GM19099 (cell line): Measurements from ENCODE around the gene THSD7A.

Experiments
- POLR2A ChIP-seq: IDR thresholded peaks from 3 replicates; pipeline ENCODE4 v1.6.1; 2011; ENCODE audit warnings: low read depth; ENCODE audit not compliant: insufficient read length; ENCODE audit errors: extremely low read depth

The THSD7A gene

GRCh38 chr7:11703829-11704228 lies 128.2 kb downstream of the THSD7A start:
- no peak for TF ChIP-seq POLR2A

DNA sequence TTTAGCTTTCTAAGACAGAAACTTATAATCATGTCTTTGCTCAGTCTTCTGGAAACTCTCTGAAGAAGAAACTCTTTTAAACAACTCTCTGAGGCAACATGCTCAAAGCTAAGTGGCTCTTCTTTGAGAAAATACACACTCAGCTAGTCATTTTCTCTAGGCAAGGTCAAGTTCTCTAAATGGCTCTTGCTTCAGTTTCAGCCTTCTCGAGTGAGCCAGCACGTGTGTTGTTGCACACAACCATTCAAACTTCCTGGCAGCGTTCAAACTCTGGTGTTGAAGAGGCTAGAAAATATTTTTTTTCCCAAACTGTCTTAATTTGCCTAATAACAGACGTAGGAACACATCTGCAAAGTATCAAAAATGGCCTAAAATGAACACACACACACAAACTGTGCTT lies 129.1 kb downstream of the THSD7A start:
- no peak for TF ChIP-seq POLR2A

GRCh38 chr7:11701829-11702560 lies 130.0 kb downstream of the THSD7A start:
- no peak for TF ChIP-seq POLR2A

- TF ChIP-seq POLR2A: no peak
Measured at GRCh38 chr7:11699666-11700065, 132.3 kb downstream of the THSD7A start.

DNA sequence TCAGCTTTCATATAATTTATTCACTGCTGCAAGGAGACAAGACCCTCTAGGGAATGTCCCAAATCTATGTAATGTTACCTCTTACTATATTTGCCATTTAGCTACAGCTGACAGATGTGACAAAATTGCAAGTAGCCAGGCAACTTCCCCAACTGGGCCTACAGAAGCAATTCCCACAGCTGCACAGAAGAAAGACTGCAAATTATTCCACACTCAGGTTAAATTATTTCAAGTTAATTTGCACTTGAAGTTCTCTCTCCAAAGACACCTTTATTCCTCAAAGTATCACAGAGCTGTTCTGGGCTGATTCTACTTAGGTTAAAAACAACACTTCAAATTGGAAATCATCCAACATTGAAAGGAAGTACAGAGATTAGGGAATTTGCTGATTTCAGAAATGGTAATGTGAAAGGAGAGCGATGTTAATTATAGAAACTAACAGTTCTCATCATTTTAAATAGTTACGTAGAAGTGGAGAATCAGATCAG lies 133.6 kb downstream of the THSD7A start:
- no peak for TF ChIP-seq POLR2A

GRCh38 chr7:11690395-11690794 lies 141.6 kb downstream of the THSD7A start:
- no peak for TF ChIP-seq POLR2A

DNA sequence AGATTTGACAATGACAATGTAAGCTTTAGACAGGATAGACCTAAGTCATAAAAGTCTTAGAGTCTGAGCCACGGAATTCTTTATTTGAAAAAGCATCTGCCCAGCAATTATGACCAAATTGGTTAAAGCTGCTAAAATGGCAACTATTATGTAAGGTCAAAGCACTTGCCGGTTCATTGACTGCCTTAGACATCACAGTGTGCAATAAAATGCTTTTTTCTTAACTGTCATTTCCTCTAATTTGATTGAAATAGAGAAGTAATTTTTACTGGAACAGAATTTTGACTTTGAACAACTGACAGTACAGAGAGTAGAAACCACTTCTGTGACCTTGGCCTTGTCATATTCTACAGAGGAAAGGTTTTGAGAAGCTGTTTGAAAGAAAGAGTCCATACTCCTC lies 142.9 kb downstream of the THSD7A start:
- no peak for TF ChIP-seq POLR2A

DNA sequence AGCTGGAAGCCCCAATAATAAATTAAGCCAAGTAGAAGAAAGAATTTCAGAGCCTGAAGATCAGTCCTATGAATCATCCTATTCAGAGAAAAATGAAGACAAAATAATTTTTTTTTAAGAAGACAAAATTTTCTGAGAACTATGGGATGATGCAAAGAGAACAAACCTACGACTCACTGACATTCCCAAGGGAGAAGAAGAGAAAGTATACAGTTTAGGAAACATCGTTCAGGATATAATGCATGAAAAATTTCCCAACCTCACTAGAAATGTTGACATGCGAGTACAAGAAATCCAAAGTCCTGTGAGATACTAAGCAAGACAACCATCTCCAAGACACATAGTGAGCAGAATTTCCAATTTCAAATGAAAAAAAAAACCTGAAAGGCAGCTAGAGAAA lies 150.5 kb downstream of the THSD7A start:
- TF ChIP-seq POLR2A: no peak

DNA sequence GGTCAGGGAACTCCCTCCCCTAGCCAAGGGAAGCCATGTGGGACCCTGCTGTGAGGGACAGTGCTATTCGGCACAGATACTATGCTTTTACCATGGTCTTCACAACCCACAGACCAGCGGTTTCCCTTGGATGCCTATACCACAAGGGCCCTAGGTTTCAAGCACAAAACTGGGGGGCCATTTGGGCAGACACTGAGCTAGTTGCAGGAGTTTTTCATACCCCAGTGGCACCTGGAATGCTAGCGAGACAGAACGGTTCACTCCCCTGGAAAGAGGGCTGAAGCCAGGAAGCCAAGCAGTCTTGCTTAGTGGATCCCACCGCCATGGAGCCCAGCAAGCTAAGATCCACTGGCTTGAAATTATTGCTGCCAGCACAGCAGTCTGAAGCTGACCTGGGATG lies 156.8 kb downstream of the THSD7A start:
- TF ChIP-seq POLR2A: no peak

GRCh38 chr7:11668727-11669126 lies 163.3 kb downstream of the THSD7A start:
- TF ChIP-seq POLR2A: no peak

- TF ChIP-seq POLR2A: no peak
Measured at GRCh38 chr7:11667810-11668185, 164.2 kb downstream of the THSD7A start.

DNA sequence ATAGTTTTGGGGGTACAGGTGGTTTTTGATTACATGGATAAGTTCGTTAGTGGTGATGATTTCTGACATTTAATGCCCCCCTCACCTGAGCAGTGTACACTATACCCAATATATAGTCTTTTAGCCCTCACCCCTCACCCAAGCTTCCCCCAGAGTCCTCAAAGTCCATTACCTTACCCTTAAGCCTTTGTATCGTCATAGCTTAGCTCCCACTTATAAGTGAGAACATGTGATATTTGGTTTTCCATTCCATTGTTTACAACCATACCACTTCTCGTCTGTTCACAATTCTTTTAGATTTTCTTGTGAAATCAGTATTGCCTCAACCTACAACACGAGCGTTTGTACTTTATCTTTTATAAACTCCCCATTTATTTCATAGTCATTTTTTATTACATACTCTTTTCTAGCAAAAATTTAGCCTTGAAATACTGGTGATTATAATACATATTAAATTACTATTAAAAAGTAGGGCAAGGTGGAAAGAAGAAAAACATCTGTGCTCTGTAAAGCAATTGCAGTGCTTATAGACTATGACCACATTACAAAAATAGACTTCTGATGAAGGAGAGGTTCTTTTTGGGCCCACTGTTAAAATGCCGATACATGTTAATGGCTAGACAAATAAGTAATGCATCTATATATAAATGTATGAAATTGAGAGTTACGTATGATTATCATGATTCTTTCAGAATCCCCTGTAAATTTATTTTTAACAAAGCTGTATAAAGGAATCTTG lies 164.8 kb downstream of the THSD7A start:
- TF ChIP-seq POLR2A: no peak

GRCh38 chr7:11665357-11665756 lies 166.6 kb downstream of the THSD7A start:
- no peak for TF ChIP-seq POLR2A

DNA sequence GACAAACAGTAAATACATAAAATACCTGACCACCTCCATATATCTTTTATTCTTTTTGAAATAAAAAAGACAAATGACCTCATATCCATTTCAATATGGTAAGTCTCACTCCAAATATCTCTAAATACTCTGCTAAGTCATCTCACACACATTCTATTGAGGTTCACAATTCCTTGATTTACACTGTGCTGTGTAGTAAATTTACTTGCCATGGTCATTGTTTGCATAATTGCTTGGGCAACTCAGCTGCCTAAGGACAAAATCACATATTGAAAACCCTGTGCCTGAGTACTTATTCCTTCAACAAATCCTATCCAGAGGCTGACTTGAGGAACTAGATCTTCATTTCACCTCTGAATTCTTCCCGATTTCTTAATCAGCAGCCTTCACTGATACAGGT lies 176.4 kb downstream of the THSD7A start:
- no peak for TF ChIP-seq POLR2A

- TF ChIP-seq POLR2A: no peak
Measured at GRCh38 chr7:11655163-11655562, 176.8 kb downstream of the THSD7A start.

DNA sequence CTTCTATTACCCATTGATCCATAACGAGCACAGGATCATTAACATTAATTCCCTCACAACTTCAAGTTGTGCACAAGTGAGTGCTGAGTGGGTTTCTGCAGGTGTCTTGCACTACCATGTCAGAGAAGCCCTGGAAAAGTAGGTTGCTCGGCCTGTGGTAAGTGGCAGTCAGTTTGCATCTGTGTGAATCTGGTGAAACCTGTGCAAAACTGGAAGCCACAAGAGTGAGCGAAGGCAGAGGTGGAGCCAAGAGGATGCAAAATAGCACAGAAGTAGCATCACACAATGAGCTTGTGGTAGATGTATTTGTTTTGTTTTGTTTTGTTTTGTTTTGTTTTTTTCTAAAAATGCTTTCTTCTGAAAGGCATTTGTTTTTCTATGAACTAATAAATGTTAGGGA lies 181.5 kb downstream of the THSD7A start:
- no peak for TF ChIP-seq POLR2A
